Naive thymus-derived CD4-positive, alpha-beta T cell (primary cell): ENCODE data around the gene CTDSP1. TPM values are rescaled to one million over a fixed set of nuclear protein-coding genes. Genes with fewer than 3 reads are reported as not detected.

Experiments used
- ATAC-seq: fragments of 150-1000 bp; cut with Tn5 transposase; 2 replicates; pipeline ENCODE4 v1.10.0; 2021; ENCODE audit warnings: mild to moderate bottlenecking, moderate library complexity
- CTCF ChIA-PET: fragments of 350-600 bp; sonication (Branson Sonifier 250); formaldehyde crosslinking; loops from one replicate; lab custom pipeline; 2021; ENCODE audit warnings: antibody characterized with exemption; lab: Charles Lee
- POLR2A ChIA-PET: fragments of 350-600 bp; sonication (Branson Sonifier 250); formaldehyde crosslinking; loops from one replicate; lab custom pipeline; 2021; ENCODE audit warnings: antibody characterized with exemption, inconsistent platforms; lab: Charles Lee
- DNase-seq, 9 donors: peaks; one replicate each; pipeline versions ENCODE4 v3.0.0 to v3.0.0-alpha.2; 2020 to 2022; ENCODE audit warnings: mixed read lengths in 1 of 9
- H3K27ac ChIP-seq: one replicate; pipeline ENCODE4 v1.7.0; 2013; ENCODE audit warnings: mild to moderate bottlenecking, low read depth, low read length, moderate library complexity
- H3K27me3 ChIP-seq, 2 donors: one replicate each; pipeline ENCODE4 v1.7.0; 2013; ENCODE audit warnings: low read length in 2 of 2, mild to moderate bottlenecking in 2 of 2, moderate library complexity in 2 of 2; ENCODE audit not compliant: control insufficient read depth in 2 of 2, insufficient read depth in 2 of 2
- H3K36me3 ChIP-seq, 3 experiments: 1 replicate in 2 of 3; 2 replicates in 1 of 3; pipeline ENCODE4 v1.7.0; 2013; ENCODE audit warnings: low read length in 3 of 3, mild to moderate bottlenecking in 3 of 3, moderate library complexity in 1 of 3; ENCODE audit not compliant: insufficient read depth in 3 of 3, control insufficient read depth in 2 of 3
- H3K4me1 ChIP-seq, 2 donors: one replicate each; pipeline ENCODE4 v1.7.0; 2013; ENCODE audit warnings: low read length in 2 of 2, mild to moderate bottlenecking in 2 of 2, moderate library complexity in 1 of 2; ENCODE audit not compliant: control insufficient read depth in 2 of 2, insufficient read depth in 2 of 2
- H3K4me3 ChIP-seq: 2 replicates; pipeline ENCODE4 v1.7.0; 2013; ENCODE audit warnings: mild to moderate bottlenecking, low read length
- H3K9me3 ChIP-seq, 3 experiments: 1 replicate in 2 of 3; 2 replicates in 1 of 3; pipeline ENCODE4 v1.7.0; 2013; ENCODE audit warnings: low read length in 3 of 3; ENCODE audit not compliant: control insufficient read depth in 2 of 3
- H3K27ac Mint-ChIP-seq, 9 donors: one replicate each; pipeline ENCODE4 v1.8.0; 2020 to 2022; ENCODE audit warnings: mixed read lengths in 9 of 9, mild to moderate bottlenecking in 8 of 9, moderate library complexity in 5 of 9, inconsistent platforms in 2 of 9
- H3K27me3 Mint-ChIP-seq, 5 donors: one replicate each; pipeline ENCODE4 v1.8.0; 2021 to 2022; ENCODE audit warnings: mixed read lengths in 5 of 5, mild to moderate bottlenecking in 1 of 5
- H3K36me3 Mint-ChIP-seq, 5 donors: one replicate each; pipeline ENCODE4 v1.8.0; 2020 to 2022; ENCODE audit warnings: mixed read lengths in 5 of 5, mild to moderate bottlenecking in 3 of 5, inconsistent platforms in 1 of 5
- H3K4me1 Mint-ChIP-seq, 7 donors: one replicate each; pipeline ENCODE4 v1.8.0; 2020 to 2022; ENCODE audit warnings: mixed read lengths in 7 of 7, mild to moderate bottlenecking in 3 of 7, inconsistent platforms in 1 of 7
- H3K4me3 Mint-ChIP-seq, 10 donors: one replicate each; pipeline ENCODE4 v1.8.0; 2020 to 2022; ENCODE audit warnings: mild to moderate bottlenecking in 10 of 10, mixed read lengths in 10 of 10, moderate library complexity in 6 of 10, inconsistent platforms in 2 of 10
- H3K9me3 Mint-ChIP-seq, 11 donors: one replicate each; pipeline ENCODE4 v1.8.0; 2020 to 2022; ENCODE audit warnings: mixed read lengths in 11 of 11, mild to moderate bottlenecking in 4 of 11, inconsistent platforms in 1 of 11, moderate library complexity in 1 of 11
- intact Hi-C, 2 donors: fragments of 100-400 bp; cut with micrococcal nuclease; formaldehyde crosslinking; loops; one replicate each; pipeline ENCODE4 v1.15.1; 2023
- polyA plus RNA-seq, 2 donors: library from polyadenylated mRNA; unstranded; fragments of 300-500 nt; fragmentation: Illumina TruSeq; gene quantifications; one replicate each; pipeline ENCODE4 v1.2.3, GENCODE V29; 2021
- total RNA-seq, 6 experiments: library from RNA in 5 of 6; stranded (reverse) in 5 of 6; gene quantifications; 1 replicate in 5 of 6; 2 replicates in 1 of 6; pipeline ENCODE4 v1.2.3 and lab custom pipeline; 2021 to 2026

Gene CTDSP1
- total and polyA plus RNA-seq, 7 experiments from 2014 or later, result 22.5 to 219 (median 148) TPM

GRCh38 chr2:218386505-218387368, 12.9 kb upstream of the CTDSP1 start:
- intact Hi-C loops, result no loop called here
- no peaks in the 10 kb centered on the region for H3K4me1 ChIP-seq
- CTCF ChIA-PET, result interaction anchor here (1.0 kb wide), 1 partner anchor 30 kb away, joined by 3 read pairs; the partner anchor contains the start of gene CATIP
- no peaks in the 10 kb centered on the region for H3K36me3 ChIP-seq
- Mint-ChIP-seq H3K27ac (peak overlapping the region in 6 of 9 donors; percentile 31 to 95 (median 68)), H3K36me3 (no peaks in the 10 kb centered on the region), H3K4me1 (peaks cover 5 to 9% (median 6%) of the 10 kb centered on the region in 7 donors), H3K4me3 (peak overlapping the region in 5 of 10 donors; percentile 35 to 72 (median 70)), H3K27me3 (peaks cover 0 to 13% (median 0%) of the 10 kb centered on the region in 5 donors), H3K9me3 (no peaks in the 10 kb centered on the region)
- DNase-seq, result no peak
- H3K27me3 ChIP-seq, result no peaks in the 10 kb centered on the region
- no peak overlapping the region for H3K4me3 ChIP-seq
- H3K27ac ChIP-seq, result no peak overlapping the region
- POLR2A ChIA-PET, result interaction anchor here (1.3 kb wide), 1 partner anchor 16 kb away, joined by 3 read pairs; no protein-coding TSS in a partner anchor
- peak; percentile 1 for ATAC-seq
- H3K9me3 ChIP-seq, result no peaks in the 10 kb centered on the region

- ChIA-PET POLR2A (interaction anchor here (1.3 kb wide), 1 partner anchor 17 kb away, joined by 3 read pairs; no protein-coding TSS in a partner anchor), CTCF (interaction anchor here (0.6 to 1.0 kb wide), 2 partner anchors 28 to 31 kb away, joined by 3 to 5 read pairs; partner anchors contain the start of gene CATIP)
- Mint-ChIP-seq H3K27ac (peak overlapping the region in 6 of 9 donors; percentile 31 to 95 (median 68)), H3K27me3 (peaks cover 0 to 12% (median 0%) of the 10 kb centered on the region in 5 donors), H3K9me3 (no peaks in the 10 kb centered on the region), H3K36me3 (no peaks in the 10 kb centered on the region), H3K4me3 (peak overlapping the region; percentile 32 to 72 (median 64)), H3K4me1 (peaks cover 4 to 7% (median 6%) of the 10 kb centered on the region in 7 donors)
- Histone ChIP-seq H3K4me3 (no peak overlapping the region), H3K27me3 (no peaks in the 10 kb centered on the region), H3K4me1 (no peaks in the 10 kb centered on the region), H3K9me3 (no peaks in the 10 kb centered on the region), H3K36me3 (no peaks in the 10 kb centered on the region), H3K27ac (no peak overlapping the region)
- DNase-seq (peak in 6 of 9 donors; percentile 37 to 70 (median 56)), ATAC-seq (peak; percentile 61)
- intact Hi-C loops, result no loop called here
Observed at GRCh38 chr2:218387369-218388194, 12.1 kb upstream of the CTDSP1 start.

GRCh38 chr2:218389333-218390150, 10.1 kb upstream of the CTDSP1 start:
- peak overlapping the region in 3 of 9 donors; percentile 8 to 61 (median 48) for H3K27ac Mint-ChIP-seq
- intact Hi-C loops, result no loop called here
- H3K27me3 Mint-ChIP-seq, result peaks cover 0 to 12% (median 0%) of the 10 kb centered on the region in 5 donors

GRCh38 chr2:218391202-218391601, 8.5 kb upstream of the CTDSP1 start:
- peak overlapping the region in 1 of 9 donors; percentile 31 for H3K27ac Mint-ChIP-seq
- H3K9me3 Mint-ChIP-seq, result no peaks in the 10 kb centered on the region
- no peaks in the 10 kb centered on the region for H3K36me3 Mint-ChIP-seq
- no peaks in the 10 kb centered on the region for H3K27me3 ChIP-seq
- CTCF ChIA-PET, result no interaction called here
- DNase-seq (no peak), ATAC-seq (no peak)
- intact Hi-C loops, result no loop called here
- H3K27me3 Mint-ChIP-seq, result peaks cover 0 to 9% (median 0%) of the 10 kb centered on the region in 5 donors
- POLR2A ChIA-PET, result interaction anchor here (0.6 kb wide), 1 partner anchor 29 kb away, joined by 3 read pairs; no protein-coding TSS in a partner anchor
- H3K4me3 Mint-ChIP-seq, result no peak overlapping the region
- no peaks in the 10 kb centered on the region for H3K36me3 ChIP-seq
- H3K27ac ChIP-seq, result no peak overlapping the region
- peaks cover 10 to 18% of the 10 kb centered on the region in 2 donors for H3K4me1 ChIP-seq
- no peak overlapping the region for H3K4me3 ChIP-seq
- H3K4me1 Mint-ChIP-seq, result peaks cover 10 to 29% (median 27%) of the 10 kb centered on the region in 7 donors
- no peaks in the 10 kb centered on the region for H3K9me3 ChIP-seq

More at GRCh38 chr2:218389333-218390150, 10.1 kb upstream of the CTDSP1 start:
- no peak overlapping the region for H3K4me3 Mint-ChIP-seq
- DNase-seq (no peak), ATAC-seq (no peak)
- CTCF ChIA-PET, result interaction anchor here (0.6 kb wide), 2 partner anchors 70 to 161 kb away, joined by 3 to 7 read pairs; no protein-coding TSS in a partner anchor
- H3K27me3 ChIP-seq, result no peaks in the 10 kb centered on the region
- no peak overlapping the region for H3K27ac ChIP-seq
- no peaks in the 10 kb centered on the region for H3K36me3 Mint-ChIP-seq
- H3K4me3 ChIP-seq, result no peak overlapping the region
- no peaks in the 10 kb centered on the region for H3K9me3 Mint-ChIP-seq
- no peaks in the 10 kb centered on the region for H3K36me3 ChIP-seq
- POLR2A ChIA-PET, result interaction anchor here (0.6 to 1.5 kb wide), 4 partner anchors 12 to 88 kb away, joined by 3 to 4 read pairs (median 3); no protein-coding TSS in a partner anchor
- H3K4me1 Mint-ChIP-seq, result peaks cover 6 to 16% (median 14%) of the 10 kb centered on the region in 7 donors
- H3K9me3 ChIP-seq, result no peaks in the 10 kb centered on the region
- peaks cover 7 to 8% of the 10 kb centered on the region in 2 donors for H3K4me1 ChIP-seq

DNA sequence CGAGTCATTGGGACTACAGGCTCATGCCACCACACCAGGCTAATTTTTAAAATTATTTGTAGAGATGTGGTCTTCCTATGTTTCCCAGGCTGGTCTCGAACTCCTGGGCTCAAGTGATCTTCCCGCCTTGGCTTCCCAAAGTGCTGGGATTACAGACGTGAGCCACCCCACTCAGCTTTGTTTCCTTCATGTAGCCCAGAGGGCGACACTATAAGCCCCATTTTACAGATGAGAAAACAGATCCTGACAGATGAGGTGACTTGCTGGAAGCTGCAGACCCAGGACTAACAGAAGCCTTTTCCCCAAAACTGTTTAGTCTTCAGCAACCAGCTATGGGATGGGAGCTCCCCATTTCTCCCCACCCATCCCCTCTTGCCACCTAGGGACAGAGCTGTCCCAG, 7.2 kb upstream of the CTDSP1 start:
- H3K36me3 ChIP-seq, result no peaks in the 10 kb centered on the region
- no peak overlapping the region for H3K4me3 ChIP-seq
- Mint-ChIP-seq H3K4me3 (peak overlapping the region in 1 of 10 donors; percentile 38), H3K4me1 (peaks cover 14 to 36% (median 30%) of the 10 kb centered on the region in 7 donors), H3K9me3 (no peaks in the 10 kb centered on the region), H3K36me3 (peaks cover 0 to 3% (median 0%) of the 10 kb centered on the region in 5 donors), H3K27me3 (peaks cover 0 to under 1% (median 0%) of the 10 kb centered on the region in 5 donors), H3K27ac (peak overlapping the region in 2 of 9 donors; percentile 33 to 48)
- no peak for DNase-seq
- H3K9me3 ChIP-seq, result no peaks in the 10 kb centered on the region
- H3K27ac ChIP-seq, result no peak overlapping the region
- no peaks in the 10 kb centered on the region for H3K27me3 ChIP-seq
- intact Hi-C loops, result no loop called here
- H3K4me1 ChIP-seq, result peaks cover 20 to 22% of the 10 kb centered on the region in 2 donors
- ATAC-seq, result no peak
- POLR2A ChIA-PET, result interaction anchor here (0.6 to 0.8 kb wide), 2 partner anchors 34 to 784 kb away, joined by 3 to 4 read pairs; partner anchors contain the start of gene CNPPD1
- CTCF ChIA-PET, result interaction anchor here (0.6 to 3.4 kb wide), 4 partner anchors 9 to 84 kb away, joined by 4 to 19 read pairs (median 8); no protein-coding TSS in a partner anchor
